Neural cell (in vitro differentiated cells): ENCODE measurements around the gene ARHGEF11.

Experiments used
- CTCF ChIP-seq: fragments of 450-650 bp; IDR thresholded peaks from 2 replicates; pipeline ENCODE4 v1.5.1; 2014; ENCODE audit warnings: antibody characterized with exemption, mild to moderate bottlenecking, moderate library complexity; ENCODE audit not compliant: poor library complexity, severe bottlenecking
- EP300 ChIP-seq: fragments of 450-650 bp; conservative IDR thresholded peaks from 2 replicates; pipeline ENCODE4 v1.6.1; 2014; ENCODE audit warnings: antibody characterized with exemption, mild to moderate bottlenecking, moderate library complexity; ENCODE audit not compliant: poor library complexity, severe bottlenecking
- MXI1 ChIP-seq: fragments of 450-650 bp; conservative IDR thresholded peaks from 2 replicates; pipeline ENCODE4 v1.6.1; 2014; ENCODE audit warnings: antibody characterized with exemption, mild to moderate bottlenecking; ENCODE audit not compliant: poor library complexity, severe bottlenecking
- POLR2AphosphoS5 ChIP-seq: IDR thresholded peaks from 2 replicates; pipeline ENCODE4 v1.6.1; 2012
- TAF1 ChIP-seq: IDR thresholded peaks from 2 replicates; pipeline ENCODE4 v1.6.1; 2012; ENCODE audit warnings: low read depth

GRCh38 chr1:156970017-156970416 is 75.5 kb downstream of the ARHGEF11 start:
- TF ChIP-seq CTCF (no peak), POLR2AphosphoS5 (no peak), TAF1 (no peak), MXI1 (no peak), EP300 (no peak)
